Fibroblast of gingiva (primary cell): ENCODE measurements around the gene ACOT7.

Experiments used
- DNase-seq: peaks from one replicate; pipeline ENCODE4 v3.0.0-alpha.2; 2011; ENCODE audit warnings: low read depth

ACOT7 gene

GRCh38 chr1:6424000-6424565 lies 30.5 kb upstream of the ACOT7 start:
- no peak for DNase-seq

GRCh38 chr1:6423321-6423999 lies 29.9 kb upstream of the ACOT7 start:
- no peak for DNase-seq

GRCh38 chr1:6421266-6421665 lies 27.7 kb upstream of the ACOT7 start:
- DNase-seq, result no peak

GRCh38 chr1:6420454-6421042 lies 27.0 kb upstream of the ACOT7 start:
- no peak for DNase-seq

GRCh38 chr1:6419804-6420453 lies 26.4 kb upstream of the ACOT7 start, which contains the start of gene HES2:
Gene HES2, minus strand, starts transcription at chr1:6419919. Its CDS starts 99 bp downstream, at chr1:6419820.
- no peak for DNase-seq

- DNase-seq, result no peak
Observed at GRCh38 chr1:6419397-6419803, 25.8 kb upstream of the ACOT7 start.

GRCh38 chr1:6418668-6419396 lies 25.3 kb upstream of the ACOT7 start:
- no peak for DNase-seq

- DNase-seq, result no peak
Observed at GRCh38 chr1:6417961-6418667, 24.5 kb upstream of the ACOT7 start.

- DNase-seq, result no peak
Observed at GRCh38 chr1:6416906-6417305, 23.3 kb upstream of the ACOT7 start.

GRCh38 chr1:6416295-6416656 lies 22.7 kb upstream of the ACOT7 start:
- DNase-seq, result no peak

GRCh38 chr1:6414881-6415626 lies 21.5 kb upstream of the ACOT7 start:
- no peak for DNase-seq

- peak; percentile 12 for DNase-seq
Observed at GRCh38 chr1:6414443-6414844, 20.9 kb upstream of the ACOT7 start.

GRCh38 chr1:6412896-6413295 lies 19.3 kb upstream of the ACOT7 start:
- DNase-seq, result no peak

GRCh38 chr1:6410248-6410893 lies 16.8 kb upstream of the ACOT7 start:
- peak; percentile 27 for DNase-seq

- no peak for DNase-seq
Observed at GRCh38 chr1:6409733-6410132, 16.2 kb upstream of the ACOT7 start.

- DNase-seq, result no peak
Observed at GRCh38 chr1:6409053-6409452, 15.5 kb upstream of the ACOT7 start.

- no peak for DNase-seq
Observed at GRCh38 chr1:6408023-6408422, 14.5 kb upstream of the ACOT7 start.

- no peak for DNase-seq
Observed at GRCh38 chr1:6401673-6402072, 8.1 kb upstream of the ACOT7 start.

GRCh38 chr1:6399294-6399693 lies 5.7 kb upstream of the ACOT7 start:
- DNase-seq, result no peak

- DNase-seq, result no peak
Observed at GRCh38 chr1:6397844-6398441, 4.4 kb upstream of the ACOT7 start.
